Uterus (tissue), 2 donors: ENCODE results near the gene ANKRD33B.

Experiments
- POLR2A ChIP-seq, 2 donors: fragments of 450-650 bp; IDR thresholded peaks; one replicate each; pipeline ENCODE4 v1.6.1; 2016; ENCODE audit warnings: antibody characterized with exemption in 2 of 2, mild to moderate bottlenecking in 1 of 2, moderate library complexity in 1 of 2
- TF ChIP-seq, protein P1 (sequence below), 4 experiments: fragments of 200-600 bp in 2 of 4; fragments of 450-650 bp in 2 of 4; sonication (generic) in 2 of 4; IDR thresholded peaks; one replicate each; pipeline ENCODE4 v1.5.1; 2016 to 2019; ENCODE audit warnings: antibody characterized with exemption in 4 of 4, mild to moderate bottlenecking in 2 of 4, moderate library complexity in 1 of 4

DNA sequence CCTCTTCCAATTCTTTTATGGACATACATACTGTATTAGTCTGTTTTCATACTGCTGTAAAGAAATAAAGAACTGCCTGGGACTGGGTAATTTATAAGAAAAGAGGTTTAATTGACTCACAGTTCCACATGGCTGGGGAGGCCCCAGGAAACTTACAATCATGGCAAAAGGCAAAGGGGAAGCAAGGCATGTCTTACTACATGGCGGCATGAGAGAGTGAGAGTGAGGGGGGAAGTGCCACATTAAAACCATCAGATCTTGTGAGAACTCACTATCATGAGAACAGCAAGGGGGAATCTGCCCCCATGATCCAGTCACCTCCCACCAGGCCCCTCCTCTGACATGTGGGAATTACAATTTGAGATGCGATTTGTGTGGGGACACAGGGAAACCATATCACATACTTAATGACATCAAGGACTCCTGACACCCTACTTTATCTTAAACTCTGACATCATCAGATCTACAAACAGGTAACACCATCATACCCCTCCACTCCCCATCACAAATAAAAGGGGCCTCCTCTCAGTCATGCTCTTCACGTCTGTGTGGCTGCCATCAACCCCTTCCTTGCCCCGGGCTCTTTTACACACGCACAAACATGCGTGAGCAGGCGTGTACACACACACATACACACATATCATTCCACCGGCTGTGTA, 9.7 kb downstream of the ANKRD33B start:
- TF ChIP-seq, protein P1, sequence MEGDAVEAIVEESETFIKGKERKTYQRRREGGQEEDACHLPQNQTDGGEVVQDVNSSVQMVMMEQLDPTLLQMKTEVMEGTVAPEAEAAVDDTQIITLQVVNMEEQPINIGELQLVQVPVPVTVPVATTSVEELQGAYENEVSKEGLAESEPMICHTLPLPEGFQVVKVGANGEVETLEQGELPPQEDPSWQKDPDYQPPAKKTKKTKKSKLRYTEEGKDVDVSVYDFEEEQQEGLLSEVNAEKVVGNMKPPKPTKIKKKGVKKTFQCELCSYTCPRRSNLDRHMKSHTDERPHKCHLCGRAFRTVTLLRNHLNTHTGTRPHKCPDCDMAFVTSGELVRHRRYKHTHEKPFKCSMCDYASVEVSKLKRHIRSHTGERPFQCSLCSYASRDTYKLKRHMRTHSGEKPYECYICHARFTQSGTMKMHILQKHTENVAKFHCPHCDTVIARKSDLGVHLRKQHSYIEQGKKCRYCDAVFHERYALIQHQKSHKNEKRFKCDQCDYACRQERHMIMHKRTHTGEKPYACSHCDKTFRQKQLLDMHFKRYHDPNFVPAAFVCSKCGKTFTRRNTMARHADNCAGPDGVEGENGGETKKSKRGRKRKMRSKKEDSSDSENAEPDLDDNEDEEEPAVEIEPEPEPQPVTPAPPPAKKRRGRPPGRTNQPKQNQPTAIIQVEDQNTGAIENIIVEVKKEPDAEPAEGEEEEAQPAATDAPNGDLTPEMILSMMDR (IDR thresholded peaks at IDR 0.05), result no peak
- no peak for TF ChIP-seq POLR2A (IDR thresholded peaks at IDR 0.05)
